IMR-90 (cell line): ENCODE results near the gene GABARAPL2. TPM values are rescaled to one million over a fixed set of nuclear protein-coding genes. Genes with fewer than 3 reads are reported as not detected.

Experiments
- ATAC-seq: fragments of 200-7000 bp; cut with Tn5 transposase; 2 replicates; pipeline ENCODE4 v1.9.1; 2020; ENCODE audit warnings: low read depth, mild to moderate bottlenecking, moderate library complexity
- BruUV-seq: library from RNA; stranded (reverse); fragments of 400-500 nt; replicated peaks from 2 replicates; lab custom pipeline; 2021; lab: Mats Ljungman, UMichigan
- CTCF ChIA-PET: fragments of 300-600 bp; formaldehyde crosslinking; extraction: SDS; loops from one replicate; lab custom pipeline; 2021; ENCODE audit warnings: antibody characterized with exemption; lab: Yijun Ruan, JAX
- POLR2A ChIA-PET: fragments of 300-600 bp; sonication (Branson Sonifier 250); formaldehyde crosslinking; loops from one replicate; lab custom pipeline; 2022; ENCODE audit warnings: antibody characterized with exemption; ENCODE audit not compliant: unreplicated experiment; lab: Charles Lee
- DNase-seq: peaks from one replicate; pipeline ENCODE4 v3.0.0; 2013
- H2AFZ ChIP-seq: replicated peaks from 2 replicates; pipeline ENCODE3; 2013; ENCODE audit warnings: low read length, mild to moderate bottlenecking; ENCODE audit not compliant: poor library complexity
- H2AK5ac ChIP-seq: 2 replicates; pipeline ENCODE4 v1.6.1; 2013; ENCODE audit warnings: low read depth, low read length, inconsistent platforms
- H2AK9ac ChIP-seq: replicated peaks from 2 replicates; pipeline ENCODE3; 2013; ENCODE audit warnings: mild to moderate bottlenecking, low read depth, low read length, moderate library complexity; ENCODE audit not compliant: poor library complexity
- H2BK120ac ChIP-seq: 2 replicates; pipeline ENCODE4 v1.6.1; 2013; ENCODE audit warnings: low read depth, low read length, inconsistent platforms
- H2BK15ac ChIP-seq: 3 replicates; pipeline ENCODE4 v1.6.1; 2013; ENCODE audit warnings: low read depth, low read length, inconsistent platforms
- H2BK20ac ChIP-seq: 2 replicates; pipeline ENCODE4 v1.6.1; 2013; ENCODE audit warnings: low read depth, mild to moderate bottlenecking, inconsistent platforms, low read length, moderate library complexity
- H2BK5ac ChIP-seq: 2 replicates; pipeline ENCODE4 v1.6.1; 2013; ENCODE audit warnings: mild to moderate bottlenecking, low read depth, low read length, inconsistent platforms; ENCODE audit not compliant: poor library complexity, severe bottlenecking
- H3K14ac ChIP-seq: replicated peaks from 2 replicates; pipeline ENCODE4 v1.6.1; 2013; ENCODE audit warnings: low read depth, low read length, inconsistent platforms
- H3K18ac ChIP-seq: 2 replicates; pipeline ENCODE4 v1.6.1; 2013; ENCODE audit warnings: low read depth, low read length, control low read depth
- H3K23ac ChIP-seq: 2 replicates; pipeline ENCODE4 v1.6.1; 2013; ENCODE audit warnings: low read depth, low read length, inconsistent platforms
- H3K27ac ChIP-seq: 2 replicates; pipeline ENCODE4 v1.5.1; 2013; ENCODE audit warnings: mild to moderate bottlenecking, control low read depth, low read length; ENCODE audit not compliant: insufficient read depth
- H3K27me3 ChIP-seq: 2 replicates; pipeline ENCODE4 v1.6.1; 2013; ENCODE audit warnings: low read length; ENCODE audit not compliant: control insufficient read depth, insufficient read depth
- H3K36me3 ChIP-seq: 2 replicates; pipeline ENCODE4 v1.6.1; 2013; ENCODE audit warnings: low read length, mixed read lengths; ENCODE audit not compliant: control insufficient read depth, insufficient read depth
- H3K4ac ChIP-seq: 2 replicates; pipeline ENCODE4 v1.6.1; 2013; ENCODE audit warnings: low read depth, low read length, inconsistent platforms
- H3K4me1 ChIP-seq: 2 replicates; pipeline ENCODE4 v1.6.1; 2013; ENCODE audit warnings: low read length, mixed read lengths; ENCODE audit not compliant: control insufficient read depth, insufficient read depth
- H3K4me2 ChIP-seq: 2 replicates; pipeline ENCODE4 v1.6.1; 2013; ENCODE audit warnings: low read depth, mild to moderate bottlenecking, control low read depth, low read length, moderate library complexity
- H3K4me3 ChIP-seq: 2 replicates; pipeline ENCODE4 v1.5.1; 2013; ENCODE audit warnings: low read depth, mild to moderate bottlenecking, control low read depth, low read length, moderate library complexity; ENCODE audit not compliant: insufficient read depth
- H3K56ac ChIP-seq: 2 replicates; pipeline ENCODE4 v1.6.1; 2013; ENCODE audit warnings: low read length, inconsistent platforms; ENCODE audit not compliant: insufficient read depth; ENCODE audit errors: extremely low read depth
- H3K79me1 ChIP-seq, 2 experiments: 2 replicates each; pipeline ENCODE4 v1.6.1; 2013; ENCODE audit warnings: low read length in 2 of 2, inconsistent platforms in 1 of 2, low read depth in 1 of 2
- H3K9ac ChIP-seq: 2 replicates; pipeline ENCODE4 v1.6.1; 2013; ENCODE audit warnings: low read depth, low read length, control low read depth
- H3K9me1 ChIP-seq: 2 replicates; pipeline ENCODE4 v1.6.1; 2013; ENCODE audit warnings: low read length, inconsistent platforms; ENCODE audit not compliant: insufficient read depth
- H3K9me3 ChIP-seq: 2 replicates; pipeline ENCODE4 v1.6.1; 2013; ENCODE audit warnings: low read length; ENCODE audit not compliant: control insufficient read depth, insufficient read depth
- H4K20me1 ChIP-seq: 2 replicates; pipeline ENCODE4 v1.6.1; 2013; ENCODE audit warnings: low read length, inconsistent platforms; ENCODE audit not compliant: insufficient read depth
- H4K5ac ChIP-seq: 2 replicates; pipeline ENCODE4 v1.6.1; 2013; ENCODE audit warnings: mild to moderate bottlenecking, low read depth, low read length, control low read depth
- H4K8ac ChIP-seq, 2 experiments: 2 replicates each; pipeline ENCODE4 v1.6.1; 2013; ENCODE audit warnings: low read depth in 2 of 2, low read length in 2 of 2, control low read depth in 1 of 2, inconsistent platforms in 1 of 2
- H4K91ac ChIP-seq: 2 replicates; pipeline ENCODE4 v1.6.1; 2013; ENCODE audit warnings: low read depth, low read length, inconsistent platforms; ENCODE audit not compliant: insufficient read depth
- BHLHE40 ChIP-seq: fragments of 150-350 bp; IDR thresholded peaks from 2 replicates; pipeline ENCODE4 v1.6.1; 2016; ENCODE audit warnings: mild to moderate bottlenecking, low read depth, low read length
- CEBPB ChIP-seq: IDR thresholded peaks from 2 replicates; pipeline ENCODE4 v1.6.1; 2012; ENCODE audit warnings: low read depth, low read length, improper control_type of control experiment
- CHD1 ChIP-seq: IDR thresholded peaks from 2 replicates; pipeline ENCODE4 v1.6.1; 2012; ENCODE audit warnings: low read depth, low read length, improper control_type of control experiment
- FOS ChIP-seq: fragments of 150-350 bp; IDR thresholded peaks from 2 replicates; pipeline ENCODE4 v1.6.1; 2016; ENCODE audit warnings: low read depth, low read length
- MAFK ChIP-seq: IDR thresholded peaks from 2 replicates; pipeline ENCODE4 v1.6.1; 2012; ENCODE audit warnings: low read depth, low read length, improper control_type of control experiment
- POLR2A ChIP-seq: IDR thresholded peaks from 2 replicates; pipeline ENCODE4 v1.6.1; 2012; ENCODE audit warnings: mild to moderate bottlenecking, low read depth, low read length
- RAD21 ChIP-seq: IDR thresholded peaks from 2 replicates; pipeline ENCODE4 v1.6.1; 2012; ENCODE audit warnings: low read length, improper control_type of control experiment
- RCOR1 ChIP-seq: IDR thresholded peaks from 2 replicates; pipeline ENCODE4 v1.6.1; 2012; ENCODE audit warnings: mild to moderate bottlenecking, low read length, improper control_type of control experiment; ENCODE audit not compliant: insufficient replicate concordance
- SMC3 ChIP-seq: fragments of 150-350 bp; IDR thresholded peaks from 2 replicates; pipeline ENCODE4 v1.6.1; 2016; ENCODE audit warnings: low read depth, mild to moderate bottlenecking, antibody characterized with exemption, low read length, moderate library complexity
- WGBS, 2 experiments: methylation state at CpG; one replicate each; pipeline versions ENCODE4 v1.1.5 to v1.1.7; 2013; ENCODE audit warnings: missing lambda C conversion rate in 2 of 2; ENCODE audit not compliant: insufficient read length in 1 of 2; ENCODE audit errors: extremely low coverage in 2 of 2; 5-methylcytosine and 5-hydroxymethylcytosine counted together
- dilution Hi-C: fragments of 300-500 bp; cut with HindIII; formaldehyde crosslinking; loops from one replicate; pipeline ENCODE4 v1.14.3; 2018; ENCODE audit warnings: low sequenced_read_pairs; ENCODE audit not compliant: unreplicated experiment
- in situ Hi-C: fragments of 300-500 bp; cut with MboI; formaldehyde crosslinking; loops from 3 replicates; pipeline ENCODE4 v1.14.3; 2019; ENCODE audit warnings: low sequenced_read_pairs, inconsistent platforms, mixed read lengths
- intact Hi-C: fragments of 100-400 bp; cut with micrococcal nuclease; formaldehyde crosslinking; loops from 2 replicates; pipeline ENCODE4 v1.10.0; 2022
- polyA plus RNA-seq, 3 experiments: library from polyadenylated mRNA; depleted of rRNA; stranded (reverse); fragments of >200 nt; gene quantifications; 2 replicates each; pipeline ENCODE4 v1.2.3, GENCODE V29; 2012; ENCODE audit warnings: low replicate concordance in 1 of 3
- total RNA-seq: library from RNA; depleted of rRNA; stranded (reverse); fragments of >200 nt; gene quantifications from 2 replicates; pipeline ENCODE4 v1.2.3, GENCODE V29; 2012

GABARAPL2 gene
- total and polyA plus RNA-seq, 2 of the 4 experiments (the other 2 are of a cell fraction), result 33.3 to 65.9 TPM

- no peak overlapping the region for H3K27ac ChIP-seq
- intact Hi-C loops, result no loop called here
- ChIA-PET CTCF (no interaction called here), POLR2A (no interaction called here)
- no peak overlapping the region for H4K5ac ChIP-seq
- H3K79me1 ChIP-seq, result peaks cover 0 to 5% of the 10 kb centered on the region in 2 experiments; a peak in 1 of 4 replicates
- H4K91ac ChIP-seq, result no peak overlapping the region
- no peak overlapping the region for H3K4ac ChIP-seq
- ATAC-seq (no peak), DNase-seq (no peak)
- H3K23ac ChIP-seq, result no peak overlapping the region
- in situ Hi-C loops, result loop anchor here (25.0 kb wide), 1 partner anchor 381 kb away; the partner anchor contains the start of genes CTRB1 and CTRB2
- peaks cover 6% of the 10 kb centered on the region for H3K36me3 ChIP-seq
- WGBS, 2 experiments, result no CpG with 5 or more reads among the region's 6 CpGs
- no peak overlapping the region for H2BK15ac ChIP-seq
- H4K8ac ChIP-seq, result no peak overlapping the region
- BruUV-seq, result no TSS peak
- no peak overlapping the region for H2BK120ac ChIP-seq
- no peaks in the 10 kb centered on the region for H3K27me3 ChIP-seq
- no peak overlapping the region for H3K18ac ChIP-seq
- H3K9me3 ChIP-seq, result peaks cover 3% of the 10 kb centered on the region; the same call in 1 of the 2 replicates
- no peak overlapping the region for H3K56ac ChIP-seq
- H3K4me2 ChIP-seq, result no peak overlapping the region
- dilution Hi-C loops, result no loop called here
- H2AFZ ChIP-seq, result no peak overlapping the region
- no peak overlapping the region for H2BK5ac ChIP-seq
- no peak overlapping the region for H3K4me3 ChIP-seq
- H3K14ac ChIP-seq, result no peak overlapping the region
- H2AK9ac ChIP-seq, result no peak overlapping the region
- no peak overlapping the region for H3K9ac ChIP-seq
- peaks cover 6% of the 10 kb centered on the region for H3K4me1 ChIP-seq
- H2BK20ac ChIP-seq, result no peak overlapping the region
- no peaks in the 10 kb centered on the region for H4K20me1 ChIP-seq
- H3K9me1 ChIP-seq, result peaks cover 6% of the 10 kb centered on the region; the same call in 1 of the 2 replicates
- TF ChIP-seq RAD21, result no peak
- no peak for TF ChIP-seq CHD1
- no peak for TF ChIP-seq CEBPB
- no peak for TF ChIP-seq POLR2A
- no peak for TF ChIP-seq MAFK
- TF ChIP-seq RCOR1, result no peak
- no peak for TF ChIP-seq BHLHE40
- TF ChIP-seq FOS, result no peak
- TF ChIP-seq SMC3, result no peak
- no peak overlapping the region for H2AK5ac ChIP-seq
Measured at GRCh38 chr16:75593308-75593707, 27.1 kb downstream of the GABARAPL2 start.
